GM19099 (cell line): ENCODE results near the gene AOC2.

Experiments
- POLR2A ChIP-seq: IDR thresholded peaks from 3 replicates; pipeline ENCODE4 v1.6.1; 2011; ENCODE audit warnings: low read depth; ENCODE audit not compliant: insufficient read length; ENCODE audit errors: extremely low read depth

The AOC2 gene, protein sequence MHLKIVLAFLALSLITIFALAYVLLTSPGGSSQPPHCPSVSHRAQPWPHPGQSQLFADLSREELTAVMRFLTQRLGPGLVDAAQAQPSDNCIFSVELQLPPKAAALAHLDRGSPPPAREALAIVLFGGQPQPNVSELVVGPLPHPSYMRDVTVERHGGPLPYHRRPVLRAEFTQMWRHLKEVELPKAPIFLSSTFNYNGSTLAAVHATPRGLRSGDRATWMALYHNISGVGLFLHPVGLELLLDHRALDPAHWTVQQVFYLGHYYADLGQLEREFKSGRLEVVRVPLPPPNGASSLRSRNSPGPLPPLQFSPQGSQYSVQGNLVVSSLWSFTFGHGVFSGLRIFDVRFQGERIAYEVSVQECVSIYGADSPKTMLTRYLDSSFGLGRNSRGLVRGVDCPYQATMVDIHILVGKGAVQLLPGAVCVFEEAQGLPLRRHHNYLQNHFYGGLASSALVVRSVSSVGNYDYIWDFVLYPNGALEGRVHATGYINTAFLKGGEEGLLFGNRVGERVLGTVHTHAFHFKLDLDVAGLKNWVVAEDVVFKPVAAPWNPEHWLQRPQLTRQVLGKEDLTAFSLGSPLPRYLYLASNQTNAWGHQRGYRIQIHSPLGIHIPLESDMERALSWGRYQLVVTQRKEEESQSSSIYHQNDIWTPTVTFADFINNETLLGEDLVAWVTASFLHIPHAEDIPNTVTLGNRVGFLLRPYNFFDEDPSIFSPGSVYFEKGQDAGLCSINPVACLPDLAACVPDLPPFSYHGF

DNA sequence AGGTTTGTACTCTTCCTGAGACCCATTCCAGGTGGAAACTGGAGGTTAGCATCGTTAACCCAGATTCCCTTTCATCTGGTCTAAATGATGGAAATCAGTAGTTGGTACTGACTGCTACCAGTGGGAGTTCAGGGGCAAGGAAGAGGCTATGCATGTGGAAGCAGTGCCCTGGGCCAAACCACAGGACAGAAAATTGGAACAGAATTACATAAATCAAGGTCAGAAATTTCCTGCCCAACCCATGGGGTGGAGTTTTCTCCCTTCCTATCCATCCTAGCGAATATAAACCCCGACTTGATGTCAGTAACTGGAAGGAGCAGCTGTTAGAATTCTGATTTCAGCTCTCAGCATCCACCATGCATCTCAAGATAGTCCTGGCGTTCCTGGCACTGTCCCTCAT is at the start of gene AOC2:
Gene AOC2, plus strand, starts transcription at position 310 of the 400 bp plus-strand sequence. Its CDS starts 47 bp downstream, at position 357.
- TF ChIP-seq POLR2A = no peak

DNA sequence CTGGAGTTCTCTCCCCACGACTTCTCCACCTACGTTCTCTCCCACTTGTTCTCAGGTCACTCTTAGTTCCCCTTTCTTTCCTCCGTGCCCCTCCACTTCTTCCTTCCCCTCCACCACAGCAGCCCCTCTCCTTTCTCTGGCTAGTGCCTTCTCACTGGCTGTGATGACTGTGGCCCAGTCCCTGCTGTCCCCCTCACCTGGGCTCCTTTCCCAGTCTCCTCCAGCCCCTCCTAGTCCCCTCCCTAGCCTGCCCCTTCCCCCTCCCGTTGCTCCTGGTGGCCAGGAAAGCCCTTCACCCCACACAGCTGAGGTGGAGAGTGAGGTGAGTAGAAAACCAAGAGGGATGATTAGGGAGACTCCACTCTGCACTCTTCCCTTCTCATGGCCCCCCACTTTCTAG is 49.3 kb upstream of the AOC2 start:
- no peak for TF ChIP-seq POLR2A

DNA sequence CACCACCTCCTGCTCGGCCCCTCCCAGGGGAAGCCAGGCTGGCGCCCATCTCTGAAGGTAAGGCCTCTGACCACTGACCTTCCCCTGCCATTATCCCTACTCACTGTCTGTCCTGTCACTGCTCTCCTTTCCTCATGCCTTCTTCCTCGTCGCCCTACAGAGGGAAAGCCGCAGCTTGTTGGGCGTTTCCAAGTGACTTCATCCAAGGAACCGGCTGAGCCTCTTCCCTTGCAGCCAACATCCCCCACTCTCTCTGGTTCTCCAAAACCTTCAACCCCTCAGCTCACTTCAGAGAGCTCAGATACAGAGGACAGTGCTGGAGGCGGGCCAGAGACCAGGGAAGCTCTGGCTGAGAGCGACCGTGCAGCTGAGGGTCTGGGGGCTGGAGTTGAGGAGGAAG is 48.9 kb upstream of the AOC2 start:
- TF ChIP-seq POLR2A = no peak

DNA sequence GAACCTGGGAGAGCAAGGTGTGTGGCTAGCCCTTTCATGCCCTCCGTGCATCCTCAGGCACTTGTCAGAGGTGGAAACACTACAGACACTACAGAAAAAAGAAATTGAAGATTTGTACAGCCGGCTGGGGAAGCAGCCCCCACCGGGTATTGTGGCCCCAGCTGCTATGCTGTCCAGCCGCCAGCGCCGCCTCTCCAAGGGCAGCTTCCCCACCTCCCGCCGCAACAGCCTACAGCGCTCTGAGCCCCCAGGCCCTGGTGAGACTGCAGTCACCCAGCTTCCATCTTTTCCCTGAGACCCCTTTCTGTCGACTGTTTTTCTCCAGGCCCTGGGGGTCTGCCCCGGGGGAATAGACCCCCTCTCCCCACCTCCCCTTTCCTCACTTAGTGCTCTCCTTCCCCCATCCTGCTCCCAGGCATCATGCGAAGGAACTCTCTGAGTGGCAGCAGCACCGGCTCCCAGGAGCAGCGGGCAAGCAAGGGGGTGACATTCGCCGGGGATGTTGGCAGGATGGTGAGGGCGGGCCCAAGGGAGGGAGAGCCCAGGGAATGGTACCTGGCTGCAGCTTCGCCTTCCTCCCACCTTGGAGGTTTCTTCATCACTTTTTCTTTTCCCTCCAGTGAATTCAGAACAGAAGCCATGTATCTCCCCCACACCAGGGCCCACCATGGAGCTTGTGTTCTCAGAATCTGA is 48.2 kb upstream of the AOC2 start:
- TF ChIP-seq POLR2A = no peak

DNA sequence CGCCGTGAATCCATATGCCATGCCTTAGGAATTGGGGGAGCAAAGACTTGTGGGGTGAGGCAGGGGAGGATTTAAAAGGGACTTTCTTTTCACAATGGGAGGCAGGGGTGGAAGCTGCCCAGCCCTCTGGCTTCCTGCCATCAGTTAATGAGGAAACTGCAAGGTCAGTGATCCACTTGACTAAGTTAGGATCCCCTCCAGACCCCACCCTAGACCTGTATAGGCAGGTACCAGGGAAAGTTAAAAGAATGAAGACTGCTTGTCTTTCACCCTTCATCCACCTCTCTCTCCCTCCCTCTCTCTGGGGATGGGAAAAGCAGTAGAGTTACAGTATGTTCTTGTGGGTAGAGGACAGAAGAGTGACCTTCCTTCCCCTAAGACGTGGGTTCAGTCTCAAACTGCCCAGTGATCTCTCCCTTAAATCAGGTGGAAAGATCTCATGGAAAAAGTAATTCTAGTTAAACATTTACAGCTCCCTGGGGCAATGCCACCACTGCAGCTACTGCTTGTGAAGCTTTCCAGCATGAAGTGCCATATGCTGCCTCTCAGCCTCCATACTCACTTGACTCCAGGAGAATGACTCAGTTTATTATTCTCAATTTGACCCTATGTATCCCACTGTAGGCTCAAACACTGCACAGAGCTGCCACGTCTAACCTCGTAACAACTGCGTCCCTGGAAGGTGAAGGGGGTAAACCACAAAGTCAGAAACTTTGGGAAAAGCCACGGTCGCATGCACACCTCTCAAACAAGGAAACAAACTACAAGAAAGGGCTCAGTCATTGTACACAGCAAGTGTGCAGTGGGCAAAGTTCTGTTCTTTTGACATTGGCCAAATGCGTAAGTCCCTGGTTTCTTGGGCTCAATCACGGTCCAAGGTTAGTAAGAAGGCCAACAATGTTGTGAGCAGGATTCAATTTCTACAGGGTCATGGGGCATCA is 47.0 kb upstream of the AOC2 start:
- no peak for TF ChIP-seq POLR2A

DNA sequence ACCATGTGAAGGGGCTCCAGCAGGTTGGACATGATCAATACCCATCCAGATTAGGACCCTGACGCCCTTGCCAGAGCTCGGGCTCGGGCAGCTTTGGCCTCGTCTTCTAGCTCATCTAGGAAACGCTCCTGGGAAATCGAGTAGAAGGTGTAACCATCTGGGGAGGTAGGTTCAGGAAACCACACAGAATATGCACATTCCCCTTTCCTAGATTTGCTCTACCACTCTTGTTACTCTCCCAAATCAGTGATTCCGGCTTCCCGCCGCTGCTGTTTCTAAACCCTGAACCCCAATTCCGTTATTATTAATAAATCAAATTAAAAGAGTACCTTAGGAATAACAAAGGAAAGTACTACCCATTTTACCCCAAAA is 46.4 kb upstream of the AOC2 start:
- no peak for TF ChIP-seq POLR2A

DNA sequence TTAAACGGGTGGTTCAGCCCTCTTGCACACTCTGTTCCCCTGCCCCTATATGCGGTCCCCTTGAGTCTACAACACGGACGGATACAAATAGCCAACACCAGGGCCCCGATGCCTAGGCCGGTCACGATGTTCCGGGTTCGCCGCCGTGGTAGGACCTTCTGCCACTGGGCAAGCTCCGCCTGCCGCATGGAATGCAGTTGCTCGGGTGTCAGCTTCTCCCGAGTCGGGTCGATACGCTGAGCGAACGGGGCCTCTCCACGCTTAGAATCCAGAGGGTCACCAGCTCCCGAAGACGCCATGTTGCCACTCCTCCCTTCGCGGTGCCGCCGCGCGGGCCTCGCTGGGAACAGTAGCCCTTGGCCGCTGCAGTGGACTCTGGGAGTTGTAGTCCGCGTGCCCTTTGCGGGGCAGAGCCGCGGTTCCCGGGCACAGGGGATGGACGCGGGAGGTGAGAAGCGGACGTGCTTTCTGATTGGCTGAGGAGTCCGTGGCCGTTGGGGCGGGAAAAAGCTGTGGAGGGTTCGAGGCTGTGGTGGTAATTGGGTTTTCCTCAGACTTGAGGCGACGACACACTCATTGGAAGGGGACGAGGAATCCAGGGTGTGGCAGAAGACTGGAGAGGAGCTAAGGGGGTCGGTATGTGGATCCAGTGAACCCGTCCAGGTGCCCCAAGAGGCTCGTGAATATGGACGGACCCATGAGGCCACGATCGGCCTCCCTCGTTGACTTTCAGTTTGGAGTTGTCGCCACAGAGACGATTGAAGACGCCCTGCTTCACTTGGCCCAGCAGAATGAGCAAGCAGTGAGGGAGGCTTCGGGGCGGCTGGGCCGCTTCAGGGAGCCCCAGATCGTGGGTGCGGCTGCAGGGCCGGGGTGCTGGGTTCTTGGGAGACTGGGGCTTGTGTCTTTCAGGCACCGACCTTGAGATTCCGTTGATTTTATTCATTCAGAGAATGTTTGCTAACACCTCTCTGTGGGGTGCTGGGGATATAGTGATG is 45.7 kb upstream of the AOC2 start, which contains the start of the genes CNTD1 and COA3:
Gene CNTD1, plus strand, starts transcription at position 479 of the 998 bp plus-strand sequence. Its CDS starts 207 bp downstream, at position 686.
Gene COA3, minus strand, starts transcription at position 322 of the 998 bp plus-strand sequence. Its CDS starts 23 bp downstream, at position 299.
- peak; percentile 70 for TF ChIP-seq POLR2A

DNA sequence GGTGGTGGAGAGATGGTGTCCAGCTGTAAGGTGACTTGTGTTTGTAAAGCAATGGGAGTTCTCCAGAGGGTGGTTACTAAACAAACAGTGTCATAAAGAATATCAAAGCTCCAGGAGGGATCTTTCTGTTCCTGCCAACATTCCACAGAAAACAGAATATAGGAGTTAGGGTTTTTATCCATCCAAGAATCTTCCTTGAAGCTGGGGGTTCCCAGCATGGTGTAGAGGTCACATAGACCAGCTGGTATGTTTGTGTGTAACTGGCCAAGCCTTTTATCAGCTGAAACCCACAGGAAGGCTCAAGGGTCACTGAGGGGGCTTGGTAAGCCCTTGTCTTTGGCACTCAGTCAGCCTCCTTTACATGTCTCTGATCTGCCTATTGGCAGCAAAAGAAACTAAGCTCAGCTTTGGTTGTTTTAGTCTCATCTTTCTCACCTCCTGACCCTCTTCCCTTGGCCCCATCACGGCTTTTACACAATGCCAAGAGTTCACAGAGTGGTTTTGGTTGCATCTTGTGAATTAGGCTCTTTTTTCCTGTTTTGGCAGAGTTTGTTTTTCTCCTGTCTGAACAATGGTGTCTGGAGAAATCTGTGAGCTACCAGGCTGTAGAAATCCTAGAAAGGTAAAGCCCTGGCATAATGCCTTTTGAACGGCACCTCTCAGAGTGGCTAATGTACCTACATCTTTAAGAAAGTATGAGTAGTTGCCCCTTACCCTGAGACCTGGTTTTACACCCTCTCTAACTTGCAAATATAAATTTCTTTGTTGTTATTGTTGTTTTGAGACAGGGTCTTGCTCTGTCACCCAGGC is 41.1 kb upstream of the AOC2 start:
- no peak for TF ChIP-seq POLR2A

DNA sequence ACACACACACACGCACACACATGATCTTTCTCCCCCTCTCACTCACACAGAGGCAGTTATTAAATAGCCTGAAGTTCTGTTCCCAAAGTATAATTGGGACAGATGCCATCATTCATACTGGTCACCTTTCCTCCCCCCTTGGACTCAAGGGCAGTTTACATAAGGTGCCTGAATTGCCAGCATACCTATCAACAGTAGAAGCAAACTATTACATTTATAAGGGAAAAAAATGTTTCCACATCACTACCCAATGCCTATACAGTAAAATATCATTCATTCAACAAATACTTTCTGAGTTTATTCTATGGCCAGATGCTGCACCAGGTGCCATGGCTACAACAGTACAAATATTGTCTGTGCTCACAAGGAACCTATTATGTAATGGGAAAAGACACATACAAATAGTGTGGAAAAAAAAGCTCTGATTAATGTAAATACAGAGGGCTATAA is 39.4 kb upstream of the AOC2 start:
- TF ChIP-seq POLR2A = no peak

DNA sequence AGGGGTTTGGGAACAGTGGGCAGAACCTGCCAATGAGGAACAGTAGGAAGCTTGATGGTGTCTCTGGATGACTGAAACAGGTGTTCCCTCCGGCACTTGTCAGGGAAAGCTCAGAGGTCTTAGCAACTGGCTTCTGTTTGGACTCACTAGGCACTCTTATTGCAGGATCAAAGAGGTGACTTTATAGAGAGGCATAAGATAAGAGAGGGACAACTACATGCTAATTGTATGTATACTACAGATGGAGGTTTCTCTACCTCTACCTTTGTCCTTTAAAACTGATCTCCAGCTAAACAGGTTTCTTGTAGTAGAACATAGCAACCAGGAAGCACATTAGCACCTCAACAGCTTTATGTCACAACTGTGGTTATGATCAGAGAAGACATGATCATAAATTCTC is 38.1 kb upstream of the AOC2 start:
- TF ChIP-seq POLR2A = no peak

DNA sequence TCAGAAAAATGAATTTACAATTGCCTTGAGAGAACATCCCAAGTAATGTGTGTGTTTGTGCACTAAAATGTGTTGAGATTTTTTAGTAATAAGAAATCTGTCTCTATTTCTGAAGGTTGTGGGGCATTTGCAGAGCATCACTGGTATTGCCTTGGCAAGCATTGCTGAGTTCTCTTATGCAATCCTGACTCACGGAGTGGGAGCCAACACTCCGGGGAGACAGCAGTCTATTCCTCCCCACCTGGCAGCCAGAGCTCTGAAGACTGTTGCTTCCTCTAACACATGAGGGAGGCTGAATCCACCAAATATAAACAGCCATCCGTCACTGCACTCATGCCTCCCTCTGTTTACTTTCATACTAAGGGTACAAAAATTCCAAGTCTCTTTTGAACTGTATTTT is 35.1 kb upstream of the AOC2 start:
- TF ChIP-seq POLR2A = no peak
